D341Med (cell line): Measurements from ENCODE around the gene CAMP.
A peak's percentile ranks its signal among the peaks of the same experiment; 100 is the strongest.
"Not testable (repeated sequence)": the region's sequence is repeated elsewhere in the genome, so short reads cannot be mapped to it uniquely, and the experiment has no call there.

Experiments
- DNase-seq: peaks from one replicate; pipeline ENCODE4 v3.0.0; 2012; ENCODE audit warnings: low spot score

CAMP gene, protein sequence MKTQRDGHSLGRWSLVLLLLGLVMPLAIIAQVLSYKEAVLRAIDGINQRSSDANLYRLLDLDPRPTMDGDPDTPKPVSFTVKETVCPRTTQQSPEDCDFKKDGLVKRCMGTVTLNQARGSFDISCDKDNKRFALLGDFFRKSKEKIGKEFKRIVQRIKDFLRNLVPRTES

DNA sequence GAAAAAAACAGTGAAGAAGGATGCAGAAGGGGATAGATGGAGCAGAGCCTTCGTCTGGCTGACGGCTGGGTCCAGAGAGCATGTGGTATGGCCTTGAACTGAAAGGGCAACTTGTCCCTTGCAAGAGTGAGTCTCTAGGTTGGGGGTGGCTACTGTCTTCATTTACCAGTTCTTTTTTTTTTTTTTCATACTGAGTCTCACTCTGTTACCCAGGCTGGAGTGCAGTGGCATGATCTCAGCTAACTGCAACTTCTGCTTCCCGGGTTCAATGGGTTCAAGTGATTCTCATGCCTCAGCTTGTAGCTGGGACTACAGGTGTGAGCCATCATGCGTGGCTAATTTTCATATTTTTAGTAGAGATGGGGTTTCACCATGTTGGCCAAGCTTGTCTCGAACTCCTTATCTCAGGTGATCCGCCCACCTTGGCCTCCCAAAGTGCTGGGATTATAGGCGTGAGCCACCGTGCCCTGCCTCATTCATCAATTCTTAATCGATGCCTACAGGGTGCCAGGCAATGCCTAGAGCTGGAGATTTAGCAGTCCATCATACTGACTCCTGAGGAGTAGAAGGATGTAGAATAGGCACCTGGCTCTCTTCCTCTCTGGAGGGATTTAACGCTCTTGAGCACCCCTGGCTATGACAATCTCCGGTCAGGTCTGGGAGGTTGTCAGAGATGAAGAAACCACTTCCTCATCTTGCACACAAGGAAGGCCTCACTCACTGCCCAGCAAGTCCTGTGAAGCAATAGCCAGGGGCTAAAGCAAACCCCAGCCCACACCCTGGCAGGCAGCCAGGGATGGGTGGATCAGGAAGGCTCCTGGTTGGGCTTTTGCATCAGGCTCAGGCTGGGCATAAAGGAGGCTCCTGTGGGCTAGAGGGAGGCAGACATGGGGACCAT is at the start of gene CAMP:
Gene CAMP, plus strand, starts transcription at position 880 of the 898 bp plus-strand sequence. Its CDS starts 17 bp downstream, at position 897.
- no peak for DNase-seq

DNA sequence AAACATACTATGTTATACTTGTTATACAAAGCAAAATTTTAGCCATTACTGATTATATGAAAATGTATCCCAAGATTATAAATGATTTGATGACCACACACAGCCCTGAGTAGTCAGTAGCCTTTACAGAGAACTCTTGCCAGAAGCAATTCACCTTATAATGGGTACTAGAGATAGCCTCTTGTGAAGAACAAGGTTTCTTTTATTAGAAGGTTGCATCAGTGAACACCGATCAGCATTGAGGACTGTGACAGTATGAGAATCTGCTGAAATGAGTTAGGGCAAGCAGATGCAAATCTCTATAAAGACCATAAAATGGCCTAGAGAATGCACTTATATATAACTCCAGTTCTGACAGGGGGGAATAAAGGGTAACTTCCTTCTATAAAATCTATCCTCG is 45.2 kb upstream of the CAMP start:
- no peak for DNase-seq

DNA sequence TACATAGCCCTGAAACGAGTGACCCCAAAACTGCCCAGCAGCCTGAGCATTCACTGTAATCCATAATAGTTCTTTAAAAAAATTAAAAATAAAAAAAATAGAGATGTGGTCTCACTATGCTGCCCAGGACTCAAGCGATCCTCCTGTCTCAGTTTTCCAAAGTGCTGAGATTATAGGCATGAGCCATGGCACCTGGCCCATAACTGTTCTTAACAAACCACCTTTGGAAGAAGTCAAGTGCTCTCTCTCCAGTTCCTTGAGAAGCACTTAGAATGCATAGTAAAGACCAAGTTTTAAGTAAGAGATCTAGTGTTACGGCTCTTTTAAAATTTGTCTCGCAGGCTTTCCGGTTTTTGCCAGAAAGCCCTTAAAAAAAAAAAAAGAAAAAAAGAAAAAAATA is 43.3 kb upstream of the CAMP start:
- DNase-seq, result no peak

DNA sequence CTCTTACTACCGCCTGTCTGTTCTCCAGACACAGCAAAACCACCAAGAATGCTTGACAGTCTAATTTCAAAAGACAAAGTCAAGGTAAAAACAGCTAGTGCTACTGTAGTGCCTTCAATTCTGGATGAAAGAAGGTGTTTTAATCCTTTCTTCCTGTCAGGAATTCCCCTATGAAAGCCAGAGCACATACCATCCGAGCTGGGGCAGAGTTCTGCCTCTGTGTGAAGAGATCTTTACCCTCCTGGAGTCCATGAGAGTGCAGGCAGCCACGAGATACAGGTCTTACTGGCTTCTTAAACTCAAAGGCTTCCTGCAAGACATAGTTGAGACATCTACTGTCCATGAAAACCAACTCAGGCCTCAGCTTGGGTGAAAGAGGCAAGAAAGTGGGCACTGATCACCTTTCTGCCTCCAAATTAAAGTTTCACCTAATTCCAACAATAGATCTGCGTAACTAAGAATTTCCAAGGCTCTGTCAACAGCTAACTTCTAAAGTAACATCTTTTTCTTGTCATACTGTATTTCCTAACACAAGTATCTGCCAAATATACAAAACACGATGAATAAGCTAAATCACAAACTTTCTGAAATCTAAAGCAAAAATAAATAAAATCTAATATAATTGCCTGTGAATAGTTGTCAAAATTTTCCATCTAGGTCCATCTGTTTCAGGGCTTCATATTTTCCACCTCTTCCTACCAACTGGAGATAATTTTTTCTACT is 42.6 kb upstream of the CAMP start:
- no peak for DNase-seq

DNA sequence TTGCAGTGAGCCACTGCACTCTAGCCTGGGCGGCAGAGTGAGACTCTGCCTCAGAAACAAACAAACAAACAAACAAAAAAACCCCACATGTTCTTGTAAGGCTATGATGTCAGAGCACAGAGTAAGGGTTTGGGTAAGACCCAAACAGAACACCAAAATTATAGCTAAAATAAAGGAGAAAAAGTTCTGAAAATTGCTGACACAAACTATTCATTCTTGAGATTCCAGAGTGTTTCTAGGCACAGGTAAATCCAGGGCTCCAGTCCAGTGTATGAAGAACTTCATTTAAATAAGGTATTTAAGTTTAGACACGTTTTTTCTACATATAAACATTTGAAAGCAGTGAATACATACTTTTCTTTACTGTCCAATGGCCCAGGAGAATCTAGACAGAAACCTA is 39.0 kb upstream of the CAMP start:
- DNase-seq, result no peak

DNA sequence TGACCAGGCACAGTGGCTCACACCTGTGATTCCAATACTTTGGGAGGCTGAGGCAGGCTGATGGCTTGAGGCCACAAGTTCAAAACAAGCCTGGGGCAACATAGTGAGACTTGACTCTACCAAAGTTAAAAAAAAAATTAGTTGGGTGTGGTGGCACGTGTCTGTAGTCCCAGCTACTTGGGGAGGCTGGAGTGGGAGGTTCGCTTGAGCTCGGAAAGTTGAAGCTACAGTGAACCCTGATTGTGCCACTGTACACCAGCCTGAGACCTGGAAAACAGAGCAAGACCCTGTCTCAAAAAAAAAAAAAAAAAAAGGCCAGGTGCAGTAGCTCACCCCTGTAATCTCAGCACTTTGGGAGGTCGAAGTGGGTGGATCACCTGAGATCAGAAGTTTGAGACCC is 38.2 kb upstream of the CAMP start:
- no peak for DNase-seq

DNA sequence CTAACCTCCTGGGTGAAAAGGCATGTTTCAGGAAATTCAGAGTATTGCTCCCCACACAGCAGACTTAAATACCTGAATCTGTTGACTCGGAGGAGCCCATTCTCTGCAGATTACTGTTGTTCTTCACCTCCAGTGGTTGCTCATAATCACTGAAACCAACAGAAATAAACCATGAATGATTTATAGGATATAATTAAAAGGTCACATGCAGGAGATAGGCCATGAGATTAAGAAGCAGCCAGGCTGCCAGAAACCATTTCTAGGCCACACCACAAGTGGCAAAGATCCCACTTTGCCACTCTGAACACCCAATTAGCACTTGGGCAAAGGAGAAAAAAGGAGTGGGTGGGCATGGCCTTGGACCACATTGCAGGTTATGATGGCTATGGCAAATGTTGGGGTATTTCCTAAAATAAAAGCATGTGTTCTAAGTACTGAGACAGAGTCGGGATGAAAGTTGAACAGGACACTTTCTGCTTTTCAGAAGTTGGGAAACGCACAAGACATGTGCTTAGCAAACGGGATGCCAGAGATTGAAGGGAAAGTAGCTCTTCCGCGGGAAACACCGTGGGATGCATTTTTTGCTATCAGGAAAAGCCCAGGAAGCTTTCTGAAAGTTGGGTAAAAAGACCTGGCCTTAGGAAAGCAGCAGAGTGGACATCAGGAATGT is 36.5 kb upstream of the CAMP start:
- DNase-seq, result no peak

DNA sequence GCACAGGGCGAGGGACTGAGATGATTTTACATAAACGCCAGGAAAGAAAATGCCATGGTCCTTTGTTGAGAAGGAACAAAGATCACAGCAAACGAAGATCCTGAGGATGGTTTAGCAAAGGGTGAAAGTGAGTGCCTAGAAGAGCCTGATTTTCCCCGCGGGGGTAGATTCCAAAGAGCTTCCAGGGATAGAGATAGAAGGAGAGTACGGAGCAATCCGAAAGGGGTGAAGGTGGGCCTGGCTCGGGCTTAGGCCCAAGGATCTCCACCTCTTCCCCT is 36.1 kb upstream of the CAMP start:
- no peak for DNase-seq

DNA sequence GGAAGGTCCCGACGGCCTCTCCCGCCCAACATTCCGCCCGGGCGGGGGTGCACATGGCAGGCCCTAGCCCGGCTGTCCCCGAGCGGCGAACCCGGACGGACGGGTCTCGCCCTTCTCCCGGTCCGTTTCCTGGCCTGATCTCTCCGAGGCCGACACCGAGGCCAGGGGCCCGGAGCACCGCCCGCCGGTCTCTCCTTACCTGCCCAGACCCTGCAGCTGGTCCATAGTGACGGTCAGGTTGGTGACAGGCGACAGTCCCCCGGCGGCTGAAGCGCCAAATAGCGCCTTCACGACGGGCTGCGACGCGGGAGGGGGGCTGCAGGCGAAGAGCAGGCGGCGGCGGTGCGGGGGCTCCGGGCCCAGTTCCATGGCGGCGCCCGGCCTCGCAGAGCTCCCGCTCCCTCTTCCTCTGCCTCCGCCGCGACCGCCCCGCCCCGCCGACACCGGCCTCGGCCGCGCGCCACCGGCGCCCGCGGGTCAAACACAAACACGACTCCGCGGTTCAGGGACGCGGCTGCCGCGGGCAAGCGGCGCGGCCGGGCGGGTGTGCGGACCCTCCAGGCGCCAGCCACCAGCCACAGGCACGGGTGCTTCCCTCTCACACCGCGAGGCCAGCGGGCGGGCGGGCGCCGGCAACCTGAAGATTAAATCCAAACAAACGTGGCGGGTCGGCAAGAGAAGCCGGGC is 35.6 kb upstream of the CAMP start:
- DNase-seq, result no peak

DNA sequence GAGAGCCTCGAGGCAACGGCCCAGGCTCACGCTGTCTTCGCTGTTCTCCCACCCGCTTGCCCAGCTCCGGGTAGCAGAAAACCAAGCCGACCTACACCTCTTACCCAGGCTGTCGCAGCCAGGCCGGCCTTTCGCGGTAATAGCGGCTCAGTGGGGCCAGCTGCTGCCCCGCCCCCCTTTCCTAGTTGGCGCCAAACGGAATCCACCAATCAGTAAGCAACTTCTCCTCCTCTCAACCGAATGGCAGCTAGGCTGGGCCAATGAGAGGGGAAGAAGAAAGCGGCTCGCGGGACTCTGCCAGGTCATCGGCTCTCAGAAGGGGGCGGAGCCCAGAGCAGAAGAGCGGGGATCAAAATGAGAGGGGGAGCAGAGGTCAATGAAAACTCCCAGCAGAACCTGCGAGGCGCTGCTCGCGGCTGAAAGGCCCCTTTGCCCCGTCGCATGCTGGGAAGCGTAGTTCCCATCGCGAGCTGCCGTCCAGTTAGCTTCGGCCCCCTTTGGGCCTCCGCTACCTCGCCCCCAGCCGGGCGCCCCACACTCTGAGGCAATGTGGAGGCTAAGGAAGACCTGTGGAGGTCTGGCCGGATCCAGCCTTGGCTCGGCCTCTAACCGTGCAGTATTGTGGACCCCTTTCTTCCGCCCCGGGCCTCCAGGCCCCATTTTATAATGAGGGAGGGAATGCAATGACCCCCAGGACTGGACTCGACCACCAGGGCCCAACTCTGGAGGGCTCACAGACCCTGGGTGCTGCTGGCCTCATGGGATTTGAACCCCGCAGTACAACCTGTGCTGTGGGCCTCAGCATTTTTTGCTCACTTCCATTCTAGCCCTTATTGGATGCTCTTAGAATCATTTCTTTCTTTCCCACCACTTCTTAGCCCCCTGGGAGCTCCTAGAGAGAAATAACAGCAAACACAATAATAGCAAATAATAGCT is 34.8 kb upstream of the CAMP start, which contains the start of gene CDC25A:
Gene CDC25A, minus strand, starts transcription at position 152 of the 936 bp plus-strand sequence. CDS start 470 bp downstream, outside the sequence.
- peak; percentile 94 for DNase-seq

DNA sequence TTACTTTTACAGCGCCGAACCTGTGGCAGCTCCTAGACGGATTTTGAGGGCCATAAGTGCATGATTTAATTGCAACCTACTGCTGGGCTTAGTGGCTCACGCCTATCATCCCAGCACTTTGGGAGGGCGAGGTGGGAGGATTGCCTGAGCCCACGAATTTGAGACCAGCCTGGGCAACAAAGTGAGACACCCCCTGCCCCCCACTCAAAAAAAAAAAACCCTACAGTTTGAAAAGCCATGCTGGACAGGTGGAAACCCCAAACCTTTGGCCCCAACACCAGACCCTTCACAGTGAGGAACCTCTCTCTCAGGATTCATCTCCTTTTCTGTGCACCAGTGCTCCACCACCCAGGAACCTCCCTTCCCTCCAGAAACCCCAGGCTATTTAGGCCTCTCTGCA is 34.0 kb upstream of the CAMP start:
- DNase-seq, result no peak

DNA sequence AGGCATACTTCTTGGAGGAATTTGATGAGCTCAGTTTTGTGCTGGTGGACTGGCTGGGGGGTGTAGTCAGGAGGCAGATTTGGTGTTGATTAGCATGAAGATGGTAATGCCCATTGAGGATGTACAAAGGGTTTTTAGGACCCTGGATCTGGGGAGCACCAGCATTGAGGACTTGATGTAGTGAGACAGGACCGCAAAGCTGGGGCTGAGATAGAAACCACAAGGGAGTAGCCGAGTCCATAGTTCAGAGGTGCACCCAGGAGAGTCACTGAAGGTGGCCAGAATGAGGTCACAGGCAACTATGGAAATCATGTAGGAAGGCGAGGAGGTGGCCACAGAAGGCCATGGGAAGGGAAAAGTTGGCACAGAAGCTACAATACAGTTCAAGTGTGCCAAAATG is 32.4 kb upstream of the CAMP start:
- DNase-seq, result no peak

DNA sequence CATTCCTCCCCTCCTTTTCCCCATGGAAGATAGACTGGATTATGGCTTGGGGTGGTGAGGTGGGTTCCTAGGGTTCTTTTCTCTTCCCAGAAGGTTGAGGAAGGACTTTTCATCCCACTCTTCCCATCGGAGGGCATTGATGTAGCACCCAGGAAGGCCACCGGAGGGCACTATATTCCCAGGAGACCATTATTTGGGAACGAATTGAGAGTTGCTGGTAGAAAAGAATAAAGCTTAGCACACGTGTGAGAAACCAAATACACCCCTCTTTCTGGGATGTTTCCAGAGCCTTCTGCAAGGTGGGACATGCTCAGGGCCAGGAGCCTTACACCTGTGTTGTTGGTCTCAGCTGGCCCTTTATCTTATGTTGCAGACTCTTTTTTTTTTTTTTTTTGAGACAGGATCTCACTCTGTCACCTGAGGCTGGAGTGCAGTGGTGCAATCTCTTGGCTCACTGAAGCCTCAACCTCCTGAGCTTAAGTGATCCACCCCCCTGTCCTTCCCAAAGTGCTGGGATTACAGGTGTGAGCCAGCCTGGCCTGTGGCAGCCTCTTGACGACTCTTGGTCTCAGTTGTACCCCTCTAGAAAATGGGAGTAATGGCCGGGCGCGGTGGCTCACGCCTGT is 28.7 kb upstream of the CAMP start:
- peak; percentile 80 for DNase-seq

DNA sequence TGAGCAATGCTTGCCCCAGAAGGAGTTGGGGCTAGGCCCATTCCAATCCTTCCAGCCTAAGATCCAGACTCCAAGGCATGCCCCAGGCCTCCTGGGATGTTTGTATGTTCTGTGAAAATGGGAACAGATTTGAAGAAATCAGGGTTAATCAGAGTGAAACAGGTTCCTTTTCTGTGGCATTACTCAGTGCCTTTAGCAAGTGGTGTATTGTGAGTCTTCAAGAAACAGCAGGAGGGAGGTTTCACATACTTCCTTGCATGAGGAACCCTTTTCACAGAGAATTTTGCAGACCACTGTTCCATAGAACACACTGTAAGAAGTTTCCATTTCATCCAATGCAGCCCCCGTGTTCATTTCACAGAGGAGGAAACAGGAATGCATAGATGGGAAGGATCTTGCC is 26.7 kb upstream of the CAMP start:
- DNase-seq, result no peak

DNA sequence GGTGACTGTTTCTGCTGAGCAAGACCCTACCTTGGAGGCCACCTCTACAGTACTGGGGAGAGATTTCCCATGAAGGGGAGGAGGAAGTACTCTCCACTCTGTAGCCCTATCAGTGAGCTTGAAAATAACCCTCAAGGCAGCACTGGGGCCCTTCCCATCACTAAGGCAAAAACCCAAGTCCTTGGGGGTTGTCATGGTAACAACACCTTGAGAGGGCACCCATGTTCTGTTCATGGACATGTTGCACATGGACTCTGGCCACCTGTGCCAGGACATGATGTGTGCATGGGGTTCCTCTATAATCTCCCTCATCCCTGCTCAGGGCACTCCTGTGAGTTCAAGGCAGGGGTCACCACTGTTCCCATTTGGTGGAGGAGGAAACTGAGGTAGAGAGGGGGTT is 24.2 kb upstream of the CAMP start:
- no peak for DNase-seq

DNA sequence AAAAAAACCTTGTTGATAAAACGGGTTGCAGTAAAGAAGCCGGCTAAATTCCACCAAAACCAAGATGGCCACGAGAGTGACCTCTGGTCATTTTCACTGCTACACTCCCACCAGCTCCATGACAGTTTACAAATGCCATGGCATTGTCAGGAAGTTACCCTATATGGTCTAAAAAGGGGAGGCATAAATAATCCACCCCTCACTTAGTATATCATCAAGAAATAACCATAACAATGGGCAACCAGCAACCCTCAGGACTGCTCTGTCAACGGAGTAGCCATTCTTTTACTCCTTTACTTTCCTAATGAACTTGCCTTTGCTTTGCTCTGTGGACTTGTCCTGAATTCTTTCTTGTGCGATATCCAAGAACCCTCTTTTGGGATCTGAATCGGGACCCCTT is 20.7 kb upstream of the CAMP start:
- DNase-seq, result no peak

DNA sequence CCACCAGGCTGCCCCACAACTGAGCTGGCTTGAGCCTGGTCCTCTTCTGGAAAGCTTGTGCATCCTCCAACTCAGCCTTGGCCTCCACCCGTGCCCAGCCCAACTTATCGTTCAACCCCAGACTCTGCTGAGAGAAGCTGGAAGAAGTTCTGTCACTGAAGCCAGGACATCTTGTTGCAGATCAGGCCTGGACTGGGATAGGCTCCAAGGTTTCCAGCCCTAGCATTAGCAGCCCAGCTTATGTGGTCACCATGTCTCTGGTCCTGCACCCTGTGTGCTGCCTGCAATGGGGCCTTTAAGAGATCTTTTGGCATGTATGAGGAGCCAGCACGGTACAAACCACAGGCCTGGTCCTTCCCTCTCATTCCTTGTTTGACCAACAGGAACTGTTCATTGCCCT is 15.2 kb upstream of the CAMP start:
- no peak for DNase-seq

DNA sequence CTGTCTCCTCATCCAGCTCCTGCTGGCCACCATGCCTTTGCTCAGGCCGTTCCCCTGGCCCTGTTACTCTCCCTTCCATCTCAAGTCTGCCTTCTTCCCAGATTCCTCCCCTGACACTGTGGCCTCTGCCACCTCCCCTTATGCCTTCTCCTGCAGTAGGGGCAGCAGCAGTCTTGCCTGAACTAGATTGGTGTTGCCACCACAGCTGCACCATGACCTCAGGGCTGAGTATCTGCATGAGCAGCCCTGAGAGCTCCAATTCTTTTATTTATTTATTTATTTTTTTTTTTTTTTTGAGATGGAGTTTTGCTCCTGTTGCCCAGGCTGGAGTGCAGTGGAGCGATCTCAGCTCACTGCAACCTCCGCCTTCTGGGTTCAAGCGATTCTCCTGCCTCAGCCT is 13.8 kb upstream of the CAMP start:
- no peak for DNase-seq

DNA sequence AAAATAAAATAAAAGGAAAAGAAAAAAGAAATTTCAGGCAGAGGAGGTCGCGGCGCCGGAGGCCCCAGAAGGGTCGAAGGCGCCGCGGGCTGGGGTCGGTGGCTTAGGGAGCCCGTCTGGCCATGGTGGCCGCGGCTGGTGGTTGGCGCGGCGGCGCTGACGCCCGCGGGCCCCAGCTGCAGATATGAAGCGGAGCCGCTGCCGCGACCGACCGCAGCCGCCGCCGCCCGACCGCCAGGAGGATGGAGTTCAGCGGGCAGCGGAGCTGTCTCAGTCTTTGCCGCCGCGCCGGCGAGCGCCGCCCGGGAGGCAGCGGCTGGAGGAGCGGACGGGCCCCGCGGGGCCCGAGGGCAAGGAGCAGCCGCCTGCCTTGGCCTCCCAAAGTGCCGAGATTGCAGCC is 12.8 kb upstream of the CAMP start:
- not testable (repeated sequence) for DNase-seq

DNA sequence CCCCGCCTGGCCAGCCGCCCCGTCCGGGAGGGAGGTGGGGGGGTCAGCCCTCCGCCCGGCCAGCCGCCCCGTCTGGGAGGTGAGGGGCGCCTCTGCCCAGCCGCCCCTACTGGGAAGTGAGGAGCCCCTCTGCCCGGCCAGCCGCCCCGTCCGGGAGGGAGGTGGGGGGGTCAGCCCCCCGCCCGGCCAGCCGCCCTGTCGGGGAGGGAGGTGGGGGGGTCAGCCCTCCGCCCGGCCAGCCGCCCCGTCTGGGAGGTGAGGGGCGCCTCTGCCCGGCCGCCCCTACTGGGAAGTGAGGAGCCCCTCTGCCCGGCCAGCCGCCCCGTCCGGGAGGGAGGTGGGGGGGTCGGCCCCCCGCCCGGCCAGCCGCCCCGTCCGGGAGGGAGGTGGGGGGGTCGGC is 11.5 kb upstream of the CAMP start:
- not testable (repeated sequence) for DNase-seq
